ENCODE data around the gene ZNF763. TPM values are rescaled to one million over a fixed set of nuclear protein-coding genes. Genes with fewer than 3 reads are reported as not detected.
"Not testable (repeated sequence)": the region's sequence is repeated elsewhere in the genome, so short reads cannot be mapped to it uniquely, and the experiment has no call there.

Gene ZNF763
- total RNA-seq, 1 experiment from 2014 or later = 0.84 TPM

DNA sequence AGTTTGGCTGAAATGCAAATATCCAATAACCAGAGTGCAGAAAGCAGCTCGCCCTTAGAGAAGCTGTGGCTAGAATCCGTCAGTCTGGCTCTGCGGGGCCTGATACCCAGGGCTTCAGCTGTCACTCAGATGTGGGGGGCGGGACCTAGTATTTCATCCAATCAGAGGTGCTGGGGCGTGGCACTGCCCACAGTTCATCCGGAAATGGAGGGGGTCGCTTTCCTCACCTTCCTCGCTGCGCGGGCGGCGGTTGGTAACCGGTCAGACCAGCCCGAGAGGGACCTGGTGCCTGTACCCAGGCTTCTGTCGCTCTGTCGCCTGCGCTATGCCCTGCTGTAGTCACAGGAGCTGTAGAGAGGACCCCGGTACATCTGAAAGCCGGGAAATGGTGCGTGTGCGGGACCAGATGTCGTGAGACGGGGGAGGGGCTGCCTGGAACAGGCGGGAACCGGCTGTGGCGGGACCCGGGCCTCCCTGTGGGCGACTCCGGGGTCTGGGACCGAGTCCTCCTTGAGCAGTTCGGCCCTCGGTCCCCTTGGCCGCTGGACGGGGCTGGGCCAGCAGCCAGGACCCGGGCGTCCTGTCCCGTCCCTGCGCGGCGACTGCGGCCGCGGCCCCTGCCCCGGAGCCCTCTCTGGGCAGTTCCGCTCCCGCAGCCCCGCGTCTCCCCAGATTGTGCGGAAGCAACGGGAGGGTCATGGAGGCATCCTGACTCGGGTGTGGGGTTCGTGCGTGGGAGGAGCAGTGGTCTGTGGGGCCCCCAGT, 39.8 kb upstream of the ZNF763 start, which contains the start of gene ZNF700:
Gene ZNF700 (plus strand): TSS at position 222 of the 765 bp plus-strand sequence. CDS start 104 bp downstream, at position 326.
- Histone ChIP-seq H3K27me3 (replicated peaks; ENCODE audit: control insufficient read depth, insufficient read depth, low read length) (no peaks in the 10 kb centered on the region), H3K4me1 (peaks cover 12% of the 10 kb centered on the region), H3K36me3 (ENCODE audit: control insufficient read depth, insufficient read depth, low read length) (no peaks in the 10 kb centered on the region; the same call in 1 of the 2 replicates), H3K4me3 (ENCODE audit: low read depth, low read length) (peak within 1 kb of the TSS; percentile 84), H3K9me3 (peaks cover 3% of the 10 kb centered on the region; the same call in 1 of the 2 replicates)
- ChIA-PET CTCF (interaction anchor here (0.7 to 3.9 kb wide), 5 partner anchors 61 to 741 kb away, joined by 3 to 37 read pairs (median 8); partner anchors contain the start of genes MAN2B1, WDR83, ZNF20 and ZNF491), POLR2A (no interaction called here)
- peak; percentile 95 to 97 for DNase-seq
- TF ChIP-seq, protein P1, sequence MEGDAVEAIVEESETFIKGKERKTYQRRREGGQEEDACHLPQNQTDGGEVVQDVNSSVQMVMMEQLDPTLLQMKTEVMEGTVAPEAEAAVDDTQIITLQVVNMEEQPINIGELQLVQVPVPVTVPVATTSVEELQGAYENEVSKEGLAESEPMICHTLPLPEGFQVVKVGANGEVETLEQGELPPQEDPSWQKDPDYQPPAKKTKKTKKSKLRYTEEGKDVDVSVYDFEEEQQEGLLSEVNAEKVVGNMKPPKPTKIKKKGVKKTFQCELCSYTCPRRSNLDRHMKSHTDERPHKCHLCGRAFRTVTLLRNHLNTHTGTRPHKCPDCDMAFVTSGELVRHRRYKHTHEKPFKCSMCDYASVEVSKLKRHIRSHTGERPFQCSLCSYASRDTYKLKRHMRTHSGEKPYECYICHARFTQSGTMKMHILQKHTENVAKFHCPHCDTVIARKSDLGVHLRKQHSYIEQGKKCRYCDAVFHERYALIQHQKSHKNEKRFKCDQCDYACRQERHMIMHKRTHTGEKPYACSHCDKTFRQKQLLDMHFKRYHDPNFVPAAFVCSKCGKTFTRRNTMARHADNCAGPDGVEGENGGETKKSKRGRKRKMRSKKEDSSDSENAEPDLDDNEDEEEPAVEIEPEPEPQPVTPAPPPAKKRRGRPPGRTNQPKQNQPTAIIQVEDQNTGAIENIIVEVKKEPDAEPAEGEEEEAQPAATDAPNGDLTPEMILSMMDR (IDR thresholded peaks at IDR 0.05; ENCODE audit: insufficient read depth in 1 of 2, low read depth in 1 of 2, low read length in 1 of 2, severe bottlenecking in 1 of 2, unreplicated experiment in 1 of 2) = no peak
- H3K36me3 Mint-ChIP-seq (ENCODE audit: insufficient read depth, unreplicated experiment) = peaks cover 23% of the 10 kb centered on the region
- H3K27ac Mint-ChIP-seq (ENCODE audit: unreplicated experiment) = peak within 1 kb of the TSS; percentile 97
- peak within 1 kb of the TSS; percentile 72 for H3K4me3 Mint-ChIP-seq (ENCODE audit: unreplicated experiment)
- H3K9me3 Mint-ChIP-seq (ENCODE audit: unreplicated experiment) = no peaks in the 10 kb centered on the region
- intact Hi-C loops (cut with micrococcal nuclease; ENCODE audit: unreplicated experiment) = loop anchor here (5.0 kb wide), 1 partner anchor 627 kb away; the partner anchor contains the start of gene ZNF564
- H3K4me1 Mint-ChIP-seq (ENCODE audit: low read depth, unreplicated experiment) = peaks cover 15% of the 10 kb centered on the region
- H3K27me3 Mint-ChIP-seq (ENCODE audit: insufficient read depth, unreplicated experiment) = no peaks in the 10 kb centered on the region
- no TSS peak for BruUV-seq (replicated peaks)

- H3K9me3 Mint-ChIP-seq (ENCODE audit: unreplicated experiment); intact Hi-C loops (cut with micrococcal nuclease; ENCODE audit: unreplicated experiment): not testable (repeated sequence)
- H3K4me3 Mint-ChIP-seq (ENCODE audit: unreplicated experiment) = peak overlapping the region; percentile 72
Measured at GRCh38 chr19:11925651-11926187, 39.1 kb upstream of the ZNF763 start.

DNA sequence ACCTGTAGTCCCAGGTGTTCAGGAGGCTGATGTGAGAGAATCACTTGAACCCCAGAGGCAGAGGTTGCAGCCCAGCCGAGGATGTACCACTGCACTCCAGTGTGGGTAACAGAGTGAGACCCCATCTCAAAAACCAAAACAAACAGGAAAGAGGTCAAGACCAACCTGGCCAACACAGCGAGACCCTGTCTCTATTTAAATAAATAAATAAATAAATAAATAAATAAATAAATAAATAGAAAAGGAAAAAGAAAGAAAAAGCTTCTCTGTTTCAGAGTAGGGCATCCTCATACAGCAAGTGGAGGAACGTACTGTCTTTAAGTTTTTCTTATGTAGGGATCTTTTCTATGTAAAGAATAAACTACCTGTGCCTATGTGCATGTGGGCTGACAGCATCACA, 37.6 kb upstream of the ZNF763 start:
- CTCF ChIA-PET = no interaction called here
- no peak overlapping the region for H3K27ac Mint-ChIP-seq (ENCODE audit: unreplicated experiment)
- no peak overlapping the region for H3K4me3 Mint-ChIP-seq (ENCODE audit: unreplicated experiment)
- H3K27me3 Mint-ChIP-seq (ENCODE audit: insufficient read depth, unreplicated experiment) = no peaks in the 10 kb centered on the region
- no TSS peak for BruUV-seq (replicated peaks)
- peaks cover 2% of the 10 kb centered on the region; the same call in 1 of the 2 replicates for H3K4me1 ChIP-seq
- H3K27me3 ChIP-seq (replicated peaks; ENCODE audit: control insufficient read depth, insufficient read depth, low read length) = no peaks in the 10 kb centered on the region
- H3K4me1 Mint-ChIP-seq (ENCODE audit: low read depth, unreplicated experiment) = peaks cover 15% of the 10 kb centered on the region
- POLR2A ChIA-PET = no interaction called here
- H3K9me3 ChIP-seq = peaks cover 3% of the 10 kb centered on the region; the same call in 1 of the 2 replicates
- H3K36me3 Mint-ChIP-seq (ENCODE audit: insufficient read depth, unreplicated experiment) = peaks cover 26% of the 10 kb centered on the region
- intact Hi-C loops (cut with micrococcal nuclease; ENCODE audit: unreplicated experiment) = no loop called here
- TF ChIP-seq, protein P1 (IDR thresholded peaks at IDR 0.05; ENCODE audit: insufficient read depth in 1 of 2, low read depth in 1 of 2, low read length in 1 of 2, severe bottlenecking in 1 of 2, unreplicated experiment in 1 of 2) = no peak
- peaks cover 6% of the 10 kb centered on the region for H3K9me3 Mint-ChIP-seq (ENCODE audit: unreplicated experiment)
- no peak overlapping the region for H3K4me3 ChIP-seq (ENCODE audit: low read depth, low read length)
- no peaks in the 10 kb centered on the region; the same call in 1 of the 2 replicates for H3K36me3 ChIP-seq (ENCODE audit: control insufficient read depth, insufficient read depth, low read length)
- DNase-seq = no peak

More at GRCh38 chr19:11925651-11926187, 39.1 kb upstream of the ZNF763 start:
- Mint-ChIP-seq H3K4me1 (ENCODE audit: low read depth, unreplicated experiment) (peaks cover 15% of the 10 kb centered on the region), H3K27ac (ENCODE audit: unreplicated experiment) (peak overlapping the region; percentile 97), H3K36me3 (ENCODE audit: insufficient read depth, unreplicated experiment) (peaks cover 26% of the 10 kb centered on the region)
- POLR2A ChIA-PET; H3K27me3 ChIP-seq (replicated peaks; ENCODE audit: control insufficient read depth, insufficient read depth, low read length); H3K36me3 ChIP-seq (ENCODE audit: control insufficient read depth, insufficient read depth, low read length); H3K9me3 ChIP-seq; H3K27me3 Mint-ChIP-seq (ENCODE audit: insufficient read depth, unreplicated experiment); BruUV-seq (replicated peaks): not testable (repeated sequence)
- CTCF ChIA-PET = interaction anchor here (1.7 kb wide), 1 partner anchor 214 kb away, joined by 8 read pairs; the partner anchor contains the start of gene ZNF20
- Histone ChIP-seq H3K4me1 (peaks cover 12% of the 10 kb centered on the region), H3K4me3 (ENCODE audit: low read depth, low read length) (peak overlapping the region; percentile 84)
- peak in 1 of 2 experiments; percentile 9 for DNase-seq
